ENCODE data around the gene ACTRT2. TPM values are rescaled to one million over a fixed set of nuclear protein-coding genes. Genes with fewer than 3 reads are reported as not detected.
A peak's percentile ranks its signal among the peaks of the same experiment; 100 is the strongest.

Gene ACTRT2
- total and polyA plus RNA-seq, 9 donors, result not detected

- WGBS, 3 donors, result 39 to 64% (median 50%) methylated on average over 21 of the region's 21 CpGs
- Histone ChIP-seq H3K4me1 (ENCODE audit: insufficient read depth) (no peaks in the 10 kb centered on the region), H3K9me3 (no peaks in the 10 kb centered on the region), H3K36me3 (no peaks in the 10 kb centered on the region), H3K4me3 (no peak overlapping the region), H3K27ac (no peak overlapping the region), H3K27me3 (no peaks in the 10 kb centered on the region)
- intact Hi-C loops (cut with DNase I), result no loop called here
- peak in 1 of 5 donors; percentile 16 for DNase-seq
- no peak for TF ChIP-seq EP300 (IDR thresholded peaks at IDR 0.05)
- no peak for TF ChIP-seq POLR2A (IDR thresholded peaks at IDR 0.05)
- TF ChIP-seq CTCF (IDR thresholded peaks at IDR 0.05), result no peak
These were observed 37.4 kb upstream of the ACTRT2 start for GRCh38 chr1:2983706-2984398.

GRCh38 chr1:2984399-2985061 lies 36.7 kb upstream of the ACTRT2 start:
- TF ChIP-seq EP300 (IDR thresholded peaks at IDR 0.05), result no peak
- no peak for TF ChIP-seq POLR2A (IDR thresholded peaks at IDR 0.05)
- TF ChIP-seq CTCF (IDR thresholded peaks at IDR 0.05), result no peak
- WGBS, 3 donors, result 94 to 97% (median 96%) methylated on average over 12 of the region's 12 CpGs
- no peaks in the 10 kb centered on the region for H3K27me3 ChIP-seq
- no peaks in the 10 kb centered on the region for H3K9me3 ChIP-seq
- intact Hi-C loops (cut with DNase I), result no loop called here
- no peak overlapping the region for H3K4me3 ChIP-seq
- no peaks in the 10 kb centered on the region for H3K36me3 ChIP-seq
- no peaks in the 10 kb centered on the region for H3K4me1 ChIP-seq (ENCODE audit: insufficient read depth)
- no peak overlapping the region for H3K27ac ChIP-seq
- DNase-seq, result peak in 1 of 5 donors; percentile 10

- Histone ChIP-seq H3K36me3 (no peaks in the 10 kb centered on the region), H3K4me1 (ENCODE audit: insufficient read depth) (no peaks in the 10 kb centered on the region), H3K27ac (no peak overlapping the region), H3K27me3 (no peaks in the 10 kb centered on the region), H3K9me3 (no peaks in the 10 kb centered on the region), H3K4me3 (no peak overlapping the region)
- DNase-seq, result no peak
- TF ChIP-seq EP300 (IDR thresholded peaks at IDR 0.05), result no peak
- TF ChIP-seq CTCF (IDR thresholded peaks at IDR 0.05), result no peak
- TF ChIP-seq POLR2A (IDR thresholded peaks at IDR 0.05), result no peak
- intact Hi-C loops (cut with DNase I), result no loop called here
- WGBS, 3 donors, result 29 to 36% (median 29%) methylated on average over 16 to 17 of the region's 17 CpGs
These were observed 36.2 kb upstream of the ACTRT2 start for GRCh38 chr1:2985067-2985561.

GRCh38 chr1:2985694-2986548 lies 35.3 kb upstream of the ACTRT2 start:
- no peak for DNase-seq
- Histone ChIP-seq H3K27me3 (no peaks in the 10 kb centered on the region), H3K4me3 (no peak overlapping the region), H3K4me1 (ENCODE audit: insufficient read depth) (no peaks in the 10 kb centered on the region), H3K36me3 (no peaks in the 10 kb centered on the region), H3K27ac (no peak overlapping the region), H3K9me3 (no peaks in the 10 kb centered on the region)
- TF ChIP-seq EP300 (IDR thresholded peaks at IDR 0.05) (no peak), POLR2A (IDR thresholded peaks at IDR 0.05) (no peak), CTCF (IDR thresholded peaks at IDR 0.05) (no peak)
- WGBS, 3 donors, result 93 to 94% (median 94%) methylated on average over 5 of the region's 5 CpGs
- intact Hi-C loops (cut with DNase I), result no loop called here
